Pancreas (tissue), 10 donors: Measurements from ENCODE around the gene STK39. TPM values are rescaled to one million over a fixed set of nuclear protein-coding genes. Genes with fewer than 3 reads are reported as not detected.
"Not testable (repeated sequence)": the region's sequence is repeated elsewhere in the genome, so short reads cannot be mapped to it uniquely, and the experiment has no call there.

Experiments used
- ATAC-seq, 4 donors: fragments of 200-7000 bp; cut with Tn5 transposase; one replicate each; pipeline versions ENCODE4 v1.8.0 to v1.9.1; 2020; ENCODE audit warnings: mild to moderate bottlenecking in 4 of 4, moderate library complexity in 4 of 4
- DNase-seq, 6 donors: peaks; one replicate each; pipeline ENCODE4 v3.0.0-alpha.2; 2020
- FAIRE-seq: peaks from 2 replicates; lab custom pipeline; 2012; peaks lifted over from hg19 to GRCh38; lab: Jason Lieb, UNC
- H3K27ac ChIP-seq, 4 donors: fragments of 200-600 bp; sonication (generic); 1 replicate in 3 of 4; 2 replicates in 1 of 4; pipeline versions ENCODE4 v1.5.0 to v1.8.0; 2020
- H3K27me3 ChIP-seq, 4 donors: fragments of 200-600 bp; one replicate each; pipeline ENCODE4 v1.8.0; 2021
- H3K36me3 ChIP-seq, 3 donors: fragments of 200-600 bp; sonication (generic) in 1 of 3; one replicate each; pipeline versions ENCODE4 v1.5.0 to v1.8.0; 2020 to 2021
- H3K4me1 ChIP-seq, 3 donors: fragments of 200-600 bp; one replicate each; pipeline ENCODE4 v1.8.0; 2021
- H3K4me3 ChIP-seq, 4 donors: fragments of 200-600 bp; sonication (generic) in 2 of 4; one replicate each; pipeline versions ENCODE4 v1.5.0 to v1.8.0; 2020 to 2021
- H3K9me3 ChIP-seq, 4 donors: fragments of 200-600 bp; one replicate each; pipeline ENCODE4 v1.8.0; 2021
- WGBS, 2 donors: extraction: QIAGEN DNeasy Blood & Tissue Kit; methylation state at CpG; one replicate each; pipeline ENCODE4 v1.1.7; 2013; 5-methylcytosine and 5-hydroxymethylcytosine counted together
- intact Hi-C, 3 donors: fragments of 100-400 bp; cut with DNase I; formaldehyde crosslinking; loops; one replicate each; pipeline versions ENCODE4 v1.11.1 to v1.14.2; 2022
- polyA plus RNA-seq, 2 donors: library from polyadenylated mRNA; stranded (reverse); fragments of 200-250 nt; gene quantifications; one replicate each; pipeline ENCODE4 v1.2.3, GENCODE V29; 2013
- total RNA-seq, 6 donors: library from RNA; stranded (reverse); fragmentation: NEBNext Ultra II Directional in 4 of 6; extraction: Animal tissue kit (Norgen Biotek cat#: 25700) in 4 of 6; gene quantifications; one replicate each; pipeline versions ENCODE4 v1.2.1 to v1.2.4, GENCODE V29; 2021 to 2023
- TF ChIP-seq, protein P1 (sequence below), 4 donors: fragments of 200-600 bp; sonication (generic) in 3 of 4; IDR thresholded peaks; one replicate each; pipeline versions ENCODE4 v1.5.0 to v1.8.0; 2021; ENCODE audit warnings: antibody characterized with exemption in 4 of 4
- donor health status: healthy with polysubstance abuse.
- donor health status: DM: no; HTN: no; CAD: no; lungs with moderate emphysema.
- donor health status: DM: no; HTN: no; CAD: no.
- donor health status: control.
- donor health status: control.
- donor health status: Bipolar disorder and iron deficiency.
- donor health status: DM: yes; HTN: yes; CAD: no.
- donor health status: DM: no; HTN: no; CAD: no.
- donor health status: DM: no; HTN: no; CAD: no.
- donor health status: DM: yes; HTN: yes; CAD: no.

Gene STK39
- total and polyA plus RNA-seq, 8 donors = 9.5 to 23.1 (median 15.5) TPM

DNA sequence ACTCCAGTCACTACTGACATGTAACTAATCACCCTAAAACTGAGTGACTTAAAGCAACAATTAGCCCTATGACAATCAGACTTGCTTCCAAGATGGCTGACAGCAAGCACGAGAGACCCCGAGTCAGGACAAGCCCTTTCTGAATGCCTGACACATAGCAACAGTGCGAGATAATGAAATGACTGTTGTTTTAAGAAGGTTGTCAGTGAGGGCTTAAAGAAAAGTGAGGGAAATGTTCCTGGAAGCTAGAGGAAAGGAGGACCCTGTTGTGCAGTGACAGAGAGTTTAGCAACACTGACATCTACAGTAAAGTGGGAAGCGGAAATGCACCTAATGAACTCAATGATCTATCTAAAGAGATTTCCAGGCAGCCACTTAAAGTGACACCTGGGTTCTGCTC lies 163.1 kb downstream of the STK39 start:
- DNase-seq = no peak
- Histone ChIP-seq H3K4me3 (no peak overlapping the region), H3K9me3 (no peaks in the 10 kb centered on the region), H3K4me1 (no peaks in the 10 kb centered on the region), H3K27me3 (no peaks in the 10 kb centered on the region), H3K27ac (no peak overlapping the region), H3K36me3 (no peaks in the 10 kb centered on the region)
- intact Hi-C loops = no loop called here
- FAIRE-seq = no peak
- 91 to 93% methylated on average over 4 of the region's 4 CpGs for WGBS, 2 donors
- no peak for ATAC-seq
- TF ChIP-seq, protein P1, sequence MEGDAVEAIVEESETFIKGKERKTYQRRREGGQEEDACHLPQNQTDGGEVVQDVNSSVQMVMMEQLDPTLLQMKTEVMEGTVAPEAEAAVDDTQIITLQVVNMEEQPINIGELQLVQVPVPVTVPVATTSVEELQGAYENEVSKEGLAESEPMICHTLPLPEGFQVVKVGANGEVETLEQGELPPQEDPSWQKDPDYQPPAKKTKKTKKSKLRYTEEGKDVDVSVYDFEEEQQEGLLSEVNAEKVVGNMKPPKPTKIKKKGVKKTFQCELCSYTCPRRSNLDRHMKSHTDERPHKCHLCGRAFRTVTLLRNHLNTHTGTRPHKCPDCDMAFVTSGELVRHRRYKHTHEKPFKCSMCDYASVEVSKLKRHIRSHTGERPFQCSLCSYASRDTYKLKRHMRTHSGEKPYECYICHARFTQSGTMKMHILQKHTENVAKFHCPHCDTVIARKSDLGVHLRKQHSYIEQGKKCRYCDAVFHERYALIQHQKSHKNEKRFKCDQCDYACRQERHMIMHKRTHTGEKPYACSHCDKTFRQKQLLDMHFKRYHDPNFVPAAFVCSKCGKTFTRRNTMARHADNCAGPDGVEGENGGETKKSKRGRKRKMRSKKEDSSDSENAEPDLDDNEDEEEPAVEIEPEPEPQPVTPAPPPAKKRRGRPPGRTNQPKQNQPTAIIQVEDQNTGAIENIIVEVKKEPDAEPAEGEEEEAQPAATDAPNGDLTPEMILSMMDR (IDR thresholded peaks at IDR 0.05) = no peak

DNA sequence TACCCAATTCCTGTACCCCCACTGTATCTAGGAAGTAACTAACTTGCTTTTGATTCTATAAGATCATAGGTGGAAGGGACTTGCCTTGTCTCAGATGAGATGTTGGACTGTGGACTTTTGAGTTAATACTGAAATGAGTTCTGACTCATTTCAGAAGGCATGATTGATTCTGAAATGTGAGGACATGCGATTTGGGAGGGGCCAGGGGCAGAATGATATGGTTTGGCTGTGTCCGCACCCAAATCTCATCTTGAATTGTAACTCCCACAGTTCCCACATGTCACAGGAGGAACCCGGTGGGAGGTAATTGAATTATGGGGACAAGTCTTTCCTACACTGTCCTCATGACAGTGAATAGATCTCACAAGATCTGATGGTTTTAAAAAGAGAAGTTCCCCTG lies 165.9 kb downstream of the STK39 start:
- H3K36me3 ChIP-seq, H3K9me3 ChIP-seq, H3K4me3 ChIP-seq, ATAC-seq, H3K27me3 ChIP-seq, FAIRE-seq, H3K4me1 ChIP-seq, intact Hi-C loops, H3K27ac ChIP-seq, DNase-seq: not testable (repeated sequence)
- 86 to 91% methylated on average over 3 of the region's 3 CpGs for WGBS, 2 donors

DNA sequence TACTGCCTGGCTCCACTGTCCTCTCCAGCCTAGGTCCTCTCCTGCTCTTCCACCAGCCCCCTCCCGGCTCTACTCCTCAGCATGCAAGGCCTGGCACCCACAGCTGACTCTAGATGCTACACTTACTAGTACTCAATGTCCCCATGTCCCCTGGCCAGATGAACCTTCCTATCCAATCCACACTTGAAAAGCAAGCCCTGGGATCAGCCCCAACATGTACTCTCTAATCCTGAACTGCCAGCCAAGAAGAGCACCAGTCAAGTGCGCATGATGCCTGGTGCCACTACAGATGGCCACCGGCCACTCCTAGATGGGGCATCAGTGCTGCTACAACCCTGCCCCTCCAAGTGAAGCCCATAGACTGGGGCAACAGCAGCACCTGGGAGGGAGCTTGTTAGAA lies 168.2 kb downstream of the STK39 start:
- whole genome bisulfite sequencing, 2 donors = 96 to 98% methylated on average over 3 of the region's 3 CpGs
- Histone ChIP-seq H3K27me3 (no peaks in the 10 kb centered on the region), H3K27ac (no peak overlapping the region), H3K36me3 (no peaks in the 10 kb centered on the region), H3K4me1 (no peaks in the 10 kb centered on the region), H3K9me3 (no peaks in the 10 kb centered on the region), H3K4me3 (no peak overlapping the region)
- TF ChIP-seq, protein P1 (IDR thresholded peaks at IDR 0.05) = no peak
- no peak for ATAC-seq
- intact Hi-C loops = no loop called here
- no peak for FAIRE-seq
- no peak for DNase-seq

DNA sequence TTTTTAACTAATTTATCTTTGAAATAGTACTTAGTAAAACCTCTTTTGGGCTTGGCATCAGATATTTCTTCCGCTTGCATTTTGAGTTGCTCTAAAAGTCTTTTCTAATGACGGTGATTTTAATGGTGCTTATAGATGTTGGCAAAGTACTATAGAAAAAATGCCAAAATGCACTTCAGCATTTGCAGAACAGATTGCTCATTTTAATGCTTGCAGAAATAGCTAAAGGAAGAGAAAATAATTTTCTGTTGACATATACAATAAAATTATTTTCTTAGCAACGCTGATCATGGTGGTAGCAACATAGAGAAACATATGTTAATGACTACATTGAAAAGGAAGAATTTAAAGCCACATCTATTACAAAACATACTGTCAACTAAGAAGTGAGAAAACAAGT lies 170.7 kb downstream of the STK39 start:
- no peak overlapping the region for H3K27ac ChIP-seq
- ATAC-seq = no peak
- WGBS, 2 donors = 91 to 97% methylated on average over 3 of the region's 3 CpGs
- no peaks in the 10 kb centered on the region for H3K9me3 ChIP-seq
- H3K4me1 ChIP-seq = no peaks in the 10 kb centered on the region
- intact Hi-C loops = no loop called here
- TF ChIP-seq, protein P1 (IDR thresholded peaks at IDR 0.05) = no peak
- H3K4me3 ChIP-seq = no peak overlapping the region
- no peaks in the 10 kb centered on the region for H3K27me3 ChIP-seq
- H3K36me3 ChIP-seq = no peaks in the 10 kb centered on the region
- FAIRE-seq = no peak
- no peak for DNase-seq

DNA sequence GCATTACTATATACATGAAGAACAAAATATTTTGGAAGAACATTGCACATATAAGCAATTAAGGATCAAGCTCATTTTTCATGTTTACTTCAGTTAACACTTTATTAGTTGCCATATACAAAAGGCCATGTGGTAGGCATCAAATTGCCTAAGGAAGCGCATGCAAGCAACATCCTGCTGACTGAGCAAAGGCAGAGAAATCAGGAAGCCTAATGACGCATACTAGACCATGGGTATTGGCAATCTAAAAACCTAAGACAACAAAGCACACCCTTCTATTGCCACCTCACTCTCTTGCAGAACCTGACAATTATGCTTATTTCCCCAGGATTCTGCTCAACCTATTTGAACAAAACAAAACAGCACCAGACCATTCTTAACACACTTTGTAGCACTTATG lies 171.9 kb downstream of the STK39 start:
- no peaks in the 10 kb centered on the region for H3K9me3 ChIP-seq
- H3K27ac ChIP-seq = no peak overlapping the region
- TF ChIP-seq, protein P1 (IDR thresholded peaks at IDR 0.05) = no peak
- WGBS, 2 donors = 92 to 97% methylated on average over 2 of the region's 2 CpGs
- ATAC-seq = no peak
- no peak overlapping the region for H3K4me3 ChIP-seq
- H3K36me3 ChIP-seq = no peaks in the 10 kb centered on the region
- H3K4me1 ChIP-seq = no peaks in the 10 kb centered on the region
- DNase-seq = no peak
- FAIRE-seq = no peak
- H3K27me3 ChIP-seq = no peaks in the 10 kb centered on the region
- intact Hi-C loops = no loop called here
